PC-9 (cell line): ENCODE measurements around the gene PRKG1.

Experiments used
- CTCF ChIP-seq: fragments of 200-600 bp; sonication (generic); conservative IDR thresholded peaks from 2 replicates; pipeline ENCODE4 v1.6.1; 2017; ENCODE audit warnings: mixed run types, antibody characterized with exemption, mild to moderate bottlenecking, moderate library complexity
- EZH2 ChIP-seq: fragments of 200-600 bp; sonication (generic); IDR thresholded peaks from 2 replicates; pipeline ENCODE4 v1.8.0; 2017; ENCODE audit warnings: antibody characterized with exemption, low read depth

GRCh38 chr10:51606825-51607462 lies 532.7 kb downstream of the PRKG1 start:
- TF ChIP-seq CTCF (no peak), EZH2 (no peak)
